HL-60 (cell line): ENCODE results near the gene NCMAP.

Experiments used
- DNase-seq, 2 experiments: peaks; one replicate each; pipeline ENCODE4 v3.0.0-alpha.2; 2010 to 2020; ENCODE audit warnings: low read depth in 1 of 2, low spot score in 1 of 2
- H3K27ac ChIP-seq: fragments of 250-450 bp; sonication (Bioruptor Pico); replicated peaks from 2 replicates; pipeline ENCODE4 v1.5.1; 2020; ENCODE audit warnings: mild to moderate bottlenecking, moderate library complexity
- H3K27me3 ChIP-seq: fragments of 250-450 bp; sonication (Bioruptor Pico); 2 replicates; pipeline ENCODE4 v1.5.1; 2021; ENCODE audit warnings: mild to moderate bottlenecking, moderate library complexity; ENCODE audit not compliant: insufficient read depth, poor library complexity, severe bottlenecking
- H3K4me3 ChIP-seq: replicated peaks from 2 replicates; pipeline ENCODE4 v1.5.1; 2011; ENCODE audit warnings: mild to moderate bottlenecking, control low read depth, low read length; ENCODE audit not compliant: insufficient read depth
- GABPA ChIP-seq: IDR thresholded peaks from 2 replicates; pipeline ENCODE4 v1.6.1; 2012; ENCODE audit warnings: low read depth
- POLR2AphosphoS5 ChIP-seq: IDR thresholded peaks from 2 replicates; pipeline ENCODE4 v1.6.1; 2012; ENCODE audit warnings: low read depth
- SPI1 ChIP-seq: IDR thresholded peaks from 2 replicates; pipeline ENCODE4 v1.6.1; 2012; ENCODE audit warnings: low read depth, mild to moderate bottlenecking, borderline replicate concordance
- long read RNA-seq: library from polyadenylated mRNA; unstranded; transcript quantifications from one replicate; pipeline ENCODE4 v2.0.0, GENCODE V29; 2020
- TF ChIP-seq, protein P1 (sequence below): IDR thresholded peaks from one replicate; pipeline ENCODE4 v1.5.1; 2011; ENCODE audit warnings: low read length, control low read depth, inconsistent platforms; ENCODE audit not compliant: insufficient read depth
- TF ChIP-seq, protein P2 (sequence below): IDR thresholded peaks from 2 replicates; pipeline ENCODE4 v1.6.1; 2012; ENCODE audit warnings: low read depth; ENCODE audit not compliant: insufficient replicate concordance

Gene NCMAP, protein sequence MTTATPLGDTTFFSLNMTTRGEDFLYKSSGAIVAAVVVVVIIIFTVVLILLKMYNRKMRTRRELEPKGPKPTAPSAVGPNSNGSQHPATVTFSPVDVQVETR
- long read RNA-seq, partial matches to known transcripts = 0 of 1 reads
- long read RNA-seq, other reads (novel, unspliced or antisense) = 1 of 1 reads

DNA sequence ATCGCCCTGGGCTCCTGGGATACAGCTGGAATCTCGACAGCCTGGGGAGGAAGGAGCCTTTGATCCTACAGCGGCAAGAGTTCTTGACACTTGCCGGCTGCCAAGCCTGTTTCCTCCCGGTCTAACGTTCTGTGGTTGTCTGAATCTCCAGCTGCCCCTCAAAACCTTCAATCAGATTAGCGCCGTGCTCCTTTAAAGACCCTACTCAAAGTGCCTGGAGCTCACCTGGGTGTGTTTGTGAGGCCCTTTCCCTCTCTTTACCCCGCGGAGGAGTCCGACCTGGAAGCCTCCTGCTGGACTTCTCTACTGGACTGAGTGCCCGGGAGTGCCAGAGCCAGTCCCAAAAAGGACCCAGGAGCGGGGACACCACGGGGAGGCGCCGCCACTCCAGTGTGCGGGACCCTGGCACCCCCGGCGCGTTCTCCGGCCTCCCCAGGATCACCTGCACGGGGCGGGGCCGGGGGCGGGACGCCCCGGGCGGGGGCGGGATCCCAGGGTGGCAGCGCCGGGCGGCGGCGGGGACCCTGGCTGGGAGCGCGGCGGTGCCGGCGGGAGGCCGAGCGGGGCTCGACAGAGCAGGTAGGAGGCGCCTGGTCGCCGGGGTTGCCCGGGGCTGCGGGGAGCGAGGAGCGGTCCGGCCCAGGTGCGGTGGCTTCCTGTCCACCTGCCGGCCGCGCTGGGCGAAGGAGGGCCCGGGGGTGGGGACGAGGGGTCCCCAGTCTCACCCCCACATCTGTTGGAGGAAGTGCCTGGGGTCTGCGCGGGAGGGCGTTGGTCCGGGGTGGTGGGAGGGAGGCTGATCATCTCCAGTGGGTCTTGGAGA, at the start of gene NCMAP:
TSS of gene NCMAP (plus strand) at position 497 of the 823 bp plus-strand sequence. CDS start 39,344 bp downstream, outside the sequence.
- Histone ChIP-seq H3K27ac (no peak within 1 kb of the TSS), H3K4me3 (no peak within 1 kb of the TSS), H3K27me3 (peaks cover 30% of the 10 kb centered on the region)
- TF ChIP-seq, protein P1, sequence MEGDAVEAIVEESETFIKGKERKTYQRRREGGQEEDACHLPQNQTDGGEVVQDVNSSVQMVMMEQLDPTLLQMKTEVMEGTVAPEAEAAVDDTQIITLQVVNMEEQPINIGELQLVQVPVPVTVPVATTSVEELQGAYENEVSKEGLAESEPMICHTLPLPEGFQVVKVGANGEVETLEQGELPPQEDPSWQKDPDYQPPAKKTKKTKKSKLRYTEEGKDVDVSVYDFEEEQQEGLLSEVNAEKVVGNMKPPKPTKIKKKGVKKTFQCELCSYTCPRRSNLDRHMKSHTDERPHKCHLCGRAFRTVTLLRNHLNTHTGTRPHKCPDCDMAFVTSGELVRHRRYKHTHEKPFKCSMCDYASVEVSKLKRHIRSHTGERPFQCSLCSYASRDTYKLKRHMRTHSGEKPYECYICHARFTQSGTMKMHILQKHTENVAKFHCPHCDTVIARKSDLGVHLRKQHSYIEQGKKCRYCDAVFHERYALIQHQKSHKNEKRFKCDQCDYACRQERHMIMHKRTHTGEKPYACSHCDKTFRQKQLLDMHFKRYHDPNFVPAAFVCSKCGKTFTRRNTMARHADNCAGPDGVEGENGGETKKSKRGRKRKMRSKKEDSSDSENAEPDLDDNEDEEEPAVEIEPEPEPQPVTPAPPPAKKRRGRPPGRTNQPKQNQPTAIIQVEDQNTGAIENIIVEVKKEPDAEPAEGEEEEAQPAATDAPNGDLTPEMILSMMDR = no peak
- TF ChIP-seq GABPA = no peak
- TF ChIP-seq, protein P2, sequence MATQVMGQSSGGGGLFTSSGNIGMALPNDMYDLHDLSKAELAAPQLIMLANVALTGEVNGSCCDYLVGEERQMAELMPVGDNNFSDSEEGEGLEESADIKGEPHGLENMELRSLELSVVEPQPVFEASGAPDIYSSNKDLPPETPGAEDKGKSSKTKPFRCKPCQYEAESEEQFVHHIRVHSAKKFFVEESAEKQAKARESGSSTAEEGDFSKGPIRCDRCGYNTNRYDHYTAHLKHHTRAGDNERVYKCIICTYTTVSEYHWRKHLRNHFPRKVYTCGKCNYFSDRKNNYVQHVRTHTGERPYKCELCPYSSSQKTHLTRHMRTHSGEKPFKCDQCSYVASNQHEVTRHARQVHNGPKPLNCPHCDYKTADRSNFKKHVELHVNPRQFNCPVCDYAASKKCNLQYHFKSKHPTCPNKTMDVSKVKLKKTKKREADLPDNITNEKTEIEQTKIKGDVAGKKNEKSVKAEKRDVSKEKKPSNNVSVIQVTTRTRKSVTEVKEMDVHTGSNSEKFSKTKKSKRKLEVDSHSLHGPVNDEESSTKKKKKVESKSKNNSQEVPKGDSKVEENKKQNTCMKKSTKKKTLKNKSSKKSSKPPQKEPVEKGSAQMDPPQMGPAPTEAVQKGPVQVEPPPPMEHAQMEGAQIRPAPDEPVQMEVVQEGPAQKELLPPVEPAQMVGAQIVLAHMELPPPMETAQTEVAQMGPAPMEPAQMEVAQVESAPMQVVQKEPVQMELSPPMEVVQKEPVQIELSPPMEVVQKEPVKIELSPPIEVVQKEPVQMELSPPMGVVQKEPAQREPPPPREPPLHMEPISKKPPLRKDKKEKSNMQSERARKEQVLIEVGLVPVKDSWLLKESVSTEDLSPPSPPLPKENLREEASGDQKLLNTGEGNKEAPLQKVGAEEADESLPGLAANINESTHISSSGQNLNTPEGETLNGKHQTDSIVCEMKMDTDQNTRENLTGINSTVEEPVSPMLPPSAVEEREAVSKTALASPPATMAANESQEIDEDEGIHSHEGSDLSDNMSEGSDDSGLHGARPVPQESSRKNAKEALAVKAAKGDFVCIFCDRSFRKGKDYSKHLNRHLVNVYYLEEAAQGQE = no peak
- TF ChIP-seq SPI1 = no peak
- no peak for TF ChIP-seq POLR2AphosphoS5
- DNase-seq = no peak

DNA sequence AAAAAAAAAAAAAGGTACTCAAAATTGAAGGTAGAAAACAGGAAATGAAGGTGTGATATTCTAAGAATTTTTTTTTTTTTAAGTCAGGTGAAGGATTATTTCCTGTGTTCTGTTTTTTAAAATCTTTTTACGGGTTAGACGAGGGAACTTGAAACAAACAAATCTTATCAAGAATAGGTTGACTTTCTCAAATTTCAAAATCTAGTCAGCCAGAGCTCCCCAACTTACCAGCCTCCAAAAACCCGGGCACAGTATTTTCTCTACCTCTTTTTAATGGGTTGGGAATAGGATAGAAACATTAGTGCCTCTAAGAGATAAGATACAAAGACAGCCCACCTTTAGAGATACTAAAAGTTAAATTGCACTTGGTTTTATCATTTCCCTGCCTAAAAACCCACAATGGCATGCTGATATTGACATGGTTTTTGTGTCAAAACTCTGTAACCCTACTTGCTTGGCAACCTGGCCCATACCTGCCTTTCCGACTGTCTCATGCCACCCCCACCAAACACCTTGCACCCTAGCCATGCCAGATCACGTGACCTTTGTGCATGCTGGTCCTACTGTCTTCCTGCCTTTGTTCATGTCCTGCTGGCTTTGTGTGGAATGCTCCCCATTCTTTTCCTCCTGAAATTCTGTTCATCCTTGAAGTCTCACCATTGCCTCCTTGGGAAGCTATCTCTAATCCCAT, 49.1 kb upstream of the NCMAP start:
- DNase-seq = no peak
- Histone ChIP-seq H3K4me3 (no peak overlapping the region), H3K27me3 (no peaks in the 10 kb centered on the region), H3K27ac (no peak overlapping the region)
- TF ChIP-seq SPI1 (no peak), GABPA (no peak), POLR2AphosphoS5 (no peak)
- TF ChIP-seq, protein P1 = no peak
- TF ChIP-seq, protein P2 = no peak

DNA sequence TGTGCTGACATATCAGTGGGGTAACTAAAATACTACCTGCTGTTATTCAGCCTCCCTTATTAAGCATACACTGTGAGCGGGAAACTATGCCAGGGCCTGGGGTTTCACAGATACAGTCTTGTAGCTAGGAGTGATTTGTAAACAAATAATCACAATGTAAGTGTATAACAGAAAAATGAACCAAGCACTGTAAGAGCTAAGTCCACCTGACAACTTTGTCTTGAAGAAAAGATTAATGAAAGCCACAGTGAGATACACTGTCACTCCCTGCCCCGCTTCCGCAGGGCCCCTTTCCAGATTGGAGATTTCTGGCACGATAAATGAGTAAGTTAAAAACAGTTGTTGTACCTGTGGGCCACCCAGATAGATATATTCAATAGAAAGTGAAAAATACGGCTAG, 48.5 kb upstream of the NCMAP start:
- TF ChIP-seq GABPA (no peak), SPI1 (no peak), POLR2AphosphoS5 (no peak)
- TF ChIP-seq, protein P2 = no peak
- TF ChIP-seq, protein P1 = no peak
- no peak overlapping the region for H3K27ac ChIP-seq
- no peak for DNase-seq

More for the DNA sequence above, 48.5 kb upstream of the NCMAP start:
- Histone ChIP-seq H3K27me3 (no peaks in the 10 kb centered on the region), H3K4me3 (no peak overlapping the region)
